ENCODE measurements around the gene MTOR. TPM values are rescaled to one million over a fixed set of nuclear protein-coding genes. Genes with fewer than 3 reads are reported as not detected.
A peak's percentile ranks its signal among the peaks of the same experiment; 100 is the strongest.

The MTOR gene
- polyA plus RNA-seq, 1 of the 3 experiments (the other 2 are of a cell fraction) = 20.9 TPM

DNA sequence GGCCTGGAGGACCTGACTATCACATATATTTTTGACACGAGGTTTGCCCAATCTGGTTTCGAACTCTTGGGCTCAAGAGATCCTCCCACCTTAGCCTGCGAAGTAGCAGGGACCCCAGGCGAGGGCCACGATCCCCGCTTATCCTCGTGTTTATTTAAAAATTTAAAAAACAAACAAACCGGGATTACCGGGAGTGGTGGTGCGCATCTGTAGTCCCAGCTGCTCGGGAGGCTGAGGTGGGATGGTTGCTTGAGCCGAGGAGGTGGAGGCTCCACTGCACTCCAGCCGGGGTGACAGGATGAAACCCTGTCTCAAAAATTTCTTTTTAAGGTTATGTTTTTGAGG, 162.2 kb downstream of the MTOR start:
- Histone ChIP-seq H4K20me1 (ENCODE audit: insufficient read depth) (no peaks in the 10 kb centered on the region), H3K27me3 (ENCODE audit: insufficient read depth) (no peaks in the 10 kb centered on the region), H3K9me3 (no peaks in the 10 kb centered on the region), H3K79me2 (ENCODE audit: insufficient read depth) (peaks cover 40% of the 10 kb centered on the region), H2AFZ (ENCODE audit: low read depth) (peak overlapping the region; percentile 93), H3K4me2 (peak overlapping the region; percentile 78), H3K4me1 (ENCODE audit: control insufficient read depth in 1 of 2, insufficient read depth in 2 of 2, low read depth in 1 of 2, low read length in 1 of 2) (peaks cover 6 to 7% of the 10 kb centered on the region in 2 experiments; a peak in 3 of 4 replicates), H3K9ac (peak overlapping the region; percentile 94), H3K4me3 (ENCODE audit: low read depth in 2 of 2, low read length in 1 of 2) (peak overlapping the region; percentile 81 to 90), H3K36me3 (replicated peaks in 1 of 2; ENCODE audit: control insufficient read depth in 1 of 2, insufficient read depth in 2 of 2, low read length in 1 of 2) (peaks cover 3 to 26% of the 10 kb centered on the region in 2 experiments), H3F3A (replicated peaks; ENCODE audit: insufficient read depth) (no peaks in the 10 kb centered on the region), H3K27ac (ENCODE audit: low read depth in 2 of 2, low read length in 1 of 2) (peak overlapping the region in 1 of 2 experiments; percentile 64; a peak in 2 of 4 replicates), H3K9me2 (no peaks in the 10 kb centered on the region)
- TF ChIP-seq FOXM1 (IDR thresholded peaks at IDR 0.05; ENCODE audit: low read depth) = no peak
- TF ChIP-seq SIN3A (IDR thresholded peaks at IDR 0.05; ENCODE audit: borderline replicate concordance, low read depth, low read length) = no peak
- 73% methylated on average over 13 of the region's 13 CpGs for WGBS (ENCODE audit: low lambda C conversion rate)
- DNase-seq = no peak
- ChIA-PET POLR2A (interaction anchor here (0.7 to 1.3 kb wide), 5 partner anchors 11 to 642 kb away, joined by 3 to 4 read pairs (median 3); partner anchors contain the start of gene SRM), CTCF (interaction anchor here (2.4 to 2.9 kb wide), 2 partner anchors 32 to 62 kb away, joined by 6 to 20 read pairs; no protein-coding TSS in a partner anchor)

DNA sequence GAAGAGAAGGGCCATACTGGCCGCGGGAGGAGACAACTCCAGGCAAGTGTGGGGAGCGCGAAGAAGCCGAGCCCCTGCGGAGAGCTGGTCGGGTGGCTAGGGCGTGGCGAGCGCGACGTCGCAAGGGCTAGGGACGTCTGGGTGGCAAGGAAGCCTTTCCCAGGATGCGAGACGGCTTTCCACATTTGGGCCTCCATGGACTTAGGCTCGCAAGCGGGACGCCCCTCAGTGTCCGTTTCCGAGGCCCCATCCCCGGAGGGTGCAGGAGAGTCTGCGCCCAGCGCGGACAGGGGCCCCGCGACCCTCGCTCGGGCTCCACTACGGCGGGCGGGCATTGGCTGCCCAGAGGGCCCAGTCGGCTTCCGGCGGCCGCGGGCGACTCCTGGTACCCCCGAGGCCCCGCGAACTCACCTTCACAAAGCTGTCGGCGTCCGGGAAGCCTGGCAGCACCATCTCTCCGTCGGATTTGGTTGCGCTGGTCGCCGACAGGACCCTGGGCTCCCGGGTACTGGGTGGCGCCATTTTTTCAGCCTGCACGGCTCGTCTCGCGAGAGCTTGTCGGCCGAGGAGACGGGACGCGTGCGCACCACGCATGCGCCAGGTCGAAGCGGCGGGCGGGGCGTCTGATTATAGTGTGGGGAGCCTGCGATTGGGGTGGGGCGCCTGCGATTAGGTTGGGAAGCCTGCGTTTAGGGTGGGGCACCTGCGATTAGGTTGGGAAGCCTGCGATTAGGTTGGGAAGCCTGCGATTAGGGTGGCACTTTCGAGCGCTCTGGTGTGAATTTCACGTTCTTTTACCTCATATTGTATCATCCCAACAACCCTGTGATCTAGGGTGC, 162.8 kb downstream of the MTOR start, which contains the start of gene EXOSC10:
Gene EXOSC10 (minus strand): TSS at position 560 of the 839 bp plus-strand sequence. CDS start 38 bp downstream, at position 522.
- DNase-seq = peak; percentile 98
- Histone ChIP-seq H2AFZ (ENCODE audit: low read depth) (peak within 1 kb of the TSS; percentile 93), H3K9ac (peak within 1 kb of the TSS; percentile 94), H3K4me1 (ENCODE audit: control insufficient read depth in 1 of 2, insufficient read depth in 2 of 2, low read depth in 1 of 2, low read length in 1 of 2) (peaks cover 6 to 7% of the 10 kb centered on the region in 2 experiments; a peak in 3 of 4 replicates), H3K79me2 (ENCODE audit: insufficient read depth) (peaks cover 40% of the 10 kb centered on the region), H3K9me3 (no peaks in the 10 kb centered on the region), H3F3A (replicated peaks; ENCODE audit: insufficient read depth) (no peaks in the 10 kb centered on the region), H3K27ac (ENCODE audit: low read depth in 2 of 2, low read length in 1 of 2) (peak within 1 kb of the TSS; percentile 56 to 64), H3K27me3 (ENCODE audit: insufficient read depth) (no peaks in the 10 kb centered on the region), H3K36me3 (replicated peaks in 1 of 2; ENCODE audit: control insufficient read depth in 1 of 2, insufficient read depth in 2 of 2, low read length in 1 of 2) (peaks cover 3 to 32% of the 10 kb centered on the region in 2 experiments), H3K4me2 (peak within 1 kb of the TSS; percentile 78), H4K20me1 (ENCODE audit: insufficient read depth) (no peaks in the 10 kb centered on the region), H3K4me3 (ENCODE audit: low read depth in 2 of 2, low read length in 1 of 2) (peak within 1 kb of the TSS; percentile 81 to 90), H3K9me2 (no peaks in the 10 kb centered on the region)
- CTCF ChIA-PET = interaction anchor here (0.6 to 2.9 kb wide), 7 partner anchors 9 to 544 kb away, joined by 3 to 20 read pairs (median 4); no protein-coding TSS in a partner anchor
- 5% methylated on average over 10 of the region's 78 CpGs for WGBS (ENCODE audit: low lambda C conversion rate)
- TF ChIP-seq CHD2 (IDR thresholded peaks at IDR 0.05; ENCODE audit: low read length, partially characterized antibody) = peak; percentile 99
- TF ChIP-seq, protein P1, sequence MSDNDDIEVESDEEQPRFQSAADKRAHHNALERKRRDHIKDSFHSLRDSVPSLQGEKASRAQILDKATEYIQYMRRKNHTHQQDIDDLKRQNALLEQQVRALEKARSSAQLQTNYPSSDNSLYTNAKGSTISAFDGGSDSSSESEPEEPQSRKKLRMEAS (IDR thresholded peaks at IDR 0.05; ENCODE audit: low read depth) = no peak; the same call in 1 of the 2 replicates
- TF ChIP-seq, protein P2, sequence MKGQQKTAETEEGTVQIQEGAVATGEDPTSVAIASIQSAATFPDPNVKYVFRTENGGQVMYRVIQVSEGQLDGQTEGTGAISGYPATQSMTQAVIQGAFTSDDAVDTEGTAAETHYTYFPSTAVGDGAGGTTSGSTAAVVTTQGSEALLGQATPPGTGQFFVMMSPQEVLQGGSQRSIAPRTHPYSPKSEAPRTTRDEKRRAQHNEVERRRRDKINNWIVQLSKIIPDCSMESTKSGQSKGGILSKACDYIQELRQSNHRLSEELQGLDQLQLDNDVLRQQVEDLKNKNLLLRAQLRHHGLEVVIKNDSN (IDR thresholded peaks at IDR 0.05; ENCODE audit: borderline replicate concordance, low read depth) = no peak
- TF ChIP-seq YY1 (IDR thresholded peaks at IDR 0.05; ENCODE audit: low read depth) = peak; percentile 95
- no peak for TF ChIP-seq RCOR1 (IDR thresholded peaks at IDR 0.05; ENCODE audit: low read length)
- no peak for TF ChIP-seq GATA2 (CRISPR knock-in tag; IDR thresholded peaks at IDR 0.05)
- no peak for TF ChIP-seq TCF12 (IDR thresholded peaks at IDR 0.05)
- peak; percentile 94 for TF ChIP-seq TAF1 (IDR thresholded peaks at IDR 0.05; ENCODE audit: borderline replicate concordance, low read depth, low read length)
- peak; percentile 90 for TF ChIP-seq NRF1 (IDR thresholded peaks at IDR 0.05; ENCODE audit: low read depth, low read length)
- TF ChIP-seq PBX3 (IDR thresholded peaks at IDR 0.05) = no peak
- no peak; the same call in none of the 2 replicates for TF ChIP-seq MXI1 (IDR thresholded peaks at IDR 0.05; ENCODE audit: low read depth, low read length)
- TF ChIP-seq POLR2AphosphoS5 (IDR thresholded peaks at IDR 0.05; ENCODE audit: low read depth, low read length) = peak; percentile 71
- TF ChIP-seq FOXJ3 (CRISPR knock-in tag; IDR thresholded peaks at IDR 0.05) = no peak
- TF ChIP-seq SMC3 (IDR thresholded peaks at IDR 0.05; ENCODE audit: low read depth, low read length) = no peak
- TF ChIP-seq ZBTB33 (IDR thresholded peaks at IDR 0.05; ENCODE audit: borderline replicate concordance, low read depth) = peak; percentile 96
- TF ChIP-seq SIN3A (IDR thresholded peaks at IDR 0.05; ENCODE audit: borderline replicate concordance, low read depth, low read length) = 0 out of 2 replicates have a peak, but pooled peaks have one; percentile 52
- POLR2A ChIA-PET = interaction anchor here (0.5 to 1.3 kb wide), 10 partner anchors 11 to 641 kb away, joined by 3 to 4 read pairs (median 3); partner anchors contain the start of genes FBXO2 and SRM
